NT2/D1 (cell line): ENCODE measurements around the gene SLC8B1.

Experiments used
- DNase-seq: peaks from one replicate; pipeline ENCODE4 v3.0.0-alpha.2; 2011; ENCODE audit warnings: low read depth, low spot score
- H3K27me3 ChIP-seq: 2 replicates; pipeline ENCODE4 v1.6.0; 2011; ENCODE audit warnings: mild to moderate bottlenecking; ENCODE audit not compliant: insufficient read length, insufficient read depth
- H3K36me3 ChIP-seq: 2 replicates; pipeline ENCODE4 v1.6.1; 2011; ENCODE audit warnings: mild to moderate bottlenecking, low read length, mixed read lengths; ENCODE audit not compliant: insufficient read depth, insufficient read length
- H3K4me1 ChIP-seq: 2 replicates; pipeline ENCODE4 v1.5.1; 2011; ENCODE audit not compliant: insufficient read depth, insufficient read length
- H3K4me3 ChIP-seq: 2 replicates; pipeline ENCODE4 v1.5.1; 2011; ENCODE audit warnings: low read depth; ENCODE audit not compliant: insufficient read length
- H3K9ac ChIP-seq: 2 replicates; pipeline ENCODE4 v1.6.0; 2011; ENCODE audit warnings: low read depth; ENCODE audit not compliant: insufficient read length
- H3K9me3 ChIP-seq: 2 replicates; pipeline ENCODE4 v1.5.1; 2011; ENCODE audit warnings: mild to moderate bottlenecking, low read length; ENCODE audit not compliant: insufficient read depth
- SUZ12 ChIP-seq: IDR thresholded peaks from 2 replicates; pipeline ENCODE4 v1.6.1; 2011; ENCODE audit not compliant: insufficient read length, insufficient read depth; ENCODE audit errors: extremely low read depth
- YY1 ChIP-seq: IDR thresholded peaks from 2 replicates; pipeline ENCODE4 v1.6.1; 2011; ENCODE audit not compliant: insufficient read length, insufficient read depth
- ZNF274 ChIP-seq: IDR thresholded peaks from 2 replicates; pipeline ENCODE4 v1.6.1; 2011; ENCODE audit warnings: mild to moderate bottlenecking, low read depth, low read length

Gene SLC8B1

GRCh38 chr12:113329022-113329790, 5.7 kb downstream of the SLC8B1 start:
- no peak overlapping the region for H3K9ac ChIP-seq
- TF ChIP-seq ZNF274 (no peak), YY1 (no peak), SUZ12 (no peak)
- DNase-seq, result no peak
- H3K27me3 ChIP-seq, result peaks cover 4% of the 10 kb centered on the region
- H3K9me3 ChIP-seq, result no peaks in the 10 kb centered on the region
- peaks cover 7% of the 10 kb centered on the region for H3K4me1 ChIP-seq
- no peak overlapping the region for H3K4me3 ChIP-seq
- peaks cover 34% of the 10 kb centered on the region for H3K36me3 ChIP-seq

- H3K36me3 ChIP-seq, result peaks cover 34% of the 10 kb centered on the region
- no peak overlapping the region for H3K4me3 ChIP-seq
- no peaks in the 10 kb centered on the region for H3K9me3 ChIP-seq
- no peaks in the 10 kb centered on the region for H3K27me3 ChIP-seq
- no peak for DNase-seq
- TF ChIP-seq SUZ12, result no peak
- no peak for TF ChIP-seq ZNF274
- TF ChIP-seq YY1, result no peak
- peaks cover 7% of the 10 kb centered on the region for H3K4me1 ChIP-seq
- no peak overlapping the region for H3K9ac ChIP-seq
Observed at GRCh38 chr12:113328368-113328889, 6.5 kb downstream of the SLC8B1 start.

GRCh38 chr12:113326775-113327395, 8.0 kb downstream of the SLC8B1 start:
- Histone ChIP-seq H3K4me3 (no peak overlapping the region), H3K9me3 (no peaks in the 10 kb centered on the region), H3K9ac (no peak overlapping the region), H3K27me3 (no peaks in the 10 kb centered on the region), H3K4me1 (no peaks in the 10 kb centered on the region), H3K36me3 (peaks cover 23% of the 10 kb centered on the region)
- no peak for DNase-seq
- TF ChIP-seq ZNF274 (no peak), SUZ12 (no peak), YY1 (no peak)

GRCh38 chr12:113325916-113326315, 9.0 kb downstream of the SLC8B1 start:
- Histone ChIP-seq H3K27me3 (no peaks in the 10 kb centered on the region), H3K36me3 (peaks cover 22% of the 10 kb centered on the region), H3K9ac (no peak overlapping the region), H3K4me1 (no peaks in the 10 kb centered on the region), H3K4me3 (no peak overlapping the region), H3K9me3 (no peaks in the 10 kb centered on the region)
- no peak for TF ChIP-seq ZNF274
- no peak for TF ChIP-seq SUZ12
- no peak for TF ChIP-seq YY1
- DNase-seq, result no peak

GRCh38 chr12:113322343-113322742, 12.6 kb downstream of the SLC8B1 start:
- Histone ChIP-seq H3K4me3 (no peak overlapping the region), H3K4me1 (peaks cover 11% of the 10 kb centered on the region), H3K9ac (no peak overlapping the region), H3K9me3 (no peaks in the 10 kb centered on the region), H3K36me3 (peaks cover 28% of the 10 kb centered on the region), H3K27me3 (no peaks in the 10 kb centered on the region)
- TF ChIP-seq YY1 (no peak), ZNF274 (no peak), SUZ12 (no peak)
- DNase-seq, result no peak

- Histone ChIP-seq H3K9ac (no peak overlapping the region), H3K27me3 (no peaks in the 10 kb centered on the region), H3K4me1 (peaks cover 11% of the 10 kb centered on the region), H3K9me3 (no peaks in the 10 kb centered on the region), H3K36me3 (peaks cover 40% of the 10 kb centered on the region), H3K4me3 (no peak overlapping the region)
- DNase-seq, result no peak
- no peak for TF ChIP-seq ZNF274
- no peak for TF ChIP-seq SUZ12
- no peak for TF ChIP-seq YY1
Observed at GRCh38 chr12:113320401-113320800, 14.5 kb downstream of the SLC8B1 start.

GRCh38 chr12:113318900-113319628, 15.8 kb downstream of the SLC8B1 start:
- TF ChIP-seq SUZ12 (no peak), YY1 (no peak), ZNF274 (no peak)
- Histone ChIP-seq H3K9me3 (no peaks in the 10 kb centered on the region), H3K36me3 (peaks cover 53% of the 10 kb centered on the region), H3K9ac (no peak overlapping the region), H3K4me1 (peaks cover 11% of the 10 kb centered on the region), H3K27me3 (no peaks in the 10 kb centered on the region), H3K4me3 (no peak overlapping the region)
- no peak for DNase-seq
